Erythroblast (primary cell): Measurements from ENCODE around the gene DHX36.

Source experiments
- GATA1 ChIP-seq: IDR thresholded peaks from 2 replicates; pipeline ENCODE4 v1.6.1; 2011; ENCODE audit warnings: low read depth, mild to moderate bottlenecking, control low read depth, low read length, moderate library complexity
- POLR2A ChIP-seq: IDR thresholded peaks from 2 replicates; pipeline ENCODE4 v1.6.1; 2011; ENCODE audit warnings: mild to moderate bottlenecking, low read length

DNA sequence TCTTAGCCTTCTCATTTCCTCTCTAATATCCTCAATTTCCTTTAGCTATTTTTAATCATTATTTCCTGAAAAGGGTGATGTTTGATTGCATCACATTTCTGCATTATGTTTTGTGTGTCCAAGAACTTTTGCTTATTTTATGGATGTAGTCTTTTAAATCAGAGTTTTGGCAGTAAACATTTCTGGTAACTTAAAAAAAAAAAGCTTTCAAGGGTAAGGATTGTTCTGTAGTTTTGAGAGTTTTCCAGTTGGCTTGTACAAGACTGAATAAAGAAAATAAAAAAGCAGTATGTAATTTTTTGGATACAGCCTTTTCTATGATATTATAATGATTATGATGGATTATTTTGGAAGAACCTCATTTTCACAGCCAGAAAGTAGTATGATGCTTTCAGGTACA, 99.4 kb downstream of the DHX36 start:
- TF ChIP-seq POLR2A (no peak), GATA1 (no peak)
